GM12892 (cell line): ENCODE measurements around the gene IER5.

ENCODE experiments used
- POLR2A ChIP-seq: IDR thresholded peaks from 2 replicates; pipeline ENCODE4 v1.6.1; 2011; ENCODE audit warnings: low read depth, low read length, control low read depth
- POLR2AphosphoS5 ChIP-seq: IDR thresholded peaks from 2 replicates; pipeline ENCODE4 v1.6.1; 2011; ENCODE audit warnings: low read depth, low read length, control low read depth
- TAF1 ChIP-seq: IDR thresholded peaks from 2 replicates; pipeline ENCODE4 v1.6.1; 2011; ENCODE audit warnings: low read depth, mild to moderate bottlenecking, control low read depth, low read length, borderline replicate concordance

DNA sequence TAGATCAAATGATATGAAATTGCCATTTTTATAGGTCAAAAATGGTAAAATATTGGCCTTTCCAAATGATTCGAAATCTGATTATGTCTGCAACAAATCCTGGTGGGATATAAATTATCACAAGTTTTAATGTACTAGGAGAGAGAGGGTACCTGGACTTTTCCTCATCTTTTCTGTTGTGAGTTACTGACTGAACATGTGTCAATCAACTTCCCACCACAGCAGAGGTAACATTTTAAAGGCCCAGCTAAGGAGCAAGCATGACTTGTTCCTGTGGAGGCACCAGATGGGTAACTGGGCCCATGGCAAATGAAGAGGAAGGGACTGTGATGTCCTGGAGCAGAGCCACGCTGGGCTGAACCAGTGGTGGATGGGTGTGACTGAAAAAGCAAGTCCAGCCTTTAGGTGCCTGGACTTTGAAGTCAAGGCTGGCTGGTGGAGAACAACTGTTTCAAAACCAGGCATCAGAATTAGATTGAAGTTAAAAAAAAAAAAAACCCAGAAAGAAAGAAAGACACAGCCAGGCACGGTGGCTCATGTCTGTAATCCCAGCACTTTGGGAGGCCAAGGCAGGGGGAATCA lies 48.1 kb upstream of the IER5 start:
- TF ChIP-seq POLR2AphosphoS5 (no peak), POLR2A (no peak), TAF1 (no peak)
